ENCODE measurements around the gene TEKT3. TPM values are rescaled to one million over a fixed set of nuclear protein-coding genes. Genes with fewer than 3 reads are reported as not detected.

Gene TEKT3
- polyA plus RNA-seq, 1 donor = 1.0 TPM

GRCh38 chr17:15332338-15332737 lies 9.1 kb downstream of the TEKT3 start:
- WGBS (ENCODE audit: insufficient coverage, low lambda C conversion rate) = 67% methylated on average over 1 of the region's 6 CpGs
- Histone ChIP-seq H3K27ac (ENCODE audit: low read length) (no peak overlapping the region), H3K36me3 (ENCODE audit: control insufficient read depth, insufficient read depth, low read length) (no peaks in the 10 kb centered on the region), H3K4me3 (ENCODE audit: low read length) (no peak overlapping the region), H3K9me3 (ENCODE audit: control insufficient read depth, low read depth, low read length) (no peaks in the 10 kb centered on the region), H3K4me1 (ENCODE audit: control insufficient read depth, insufficient read depth, low read length) (peaks cover 3% of the 10 kb centered on the region), H3K27me3 (ENCODE audit: control insufficient read depth, insufficient read depth, low read length) (no peaks in the 10 kb centered on the region)
- peak in 1 of 2 donors; percentile 46 for DNase-seq

DNA sequence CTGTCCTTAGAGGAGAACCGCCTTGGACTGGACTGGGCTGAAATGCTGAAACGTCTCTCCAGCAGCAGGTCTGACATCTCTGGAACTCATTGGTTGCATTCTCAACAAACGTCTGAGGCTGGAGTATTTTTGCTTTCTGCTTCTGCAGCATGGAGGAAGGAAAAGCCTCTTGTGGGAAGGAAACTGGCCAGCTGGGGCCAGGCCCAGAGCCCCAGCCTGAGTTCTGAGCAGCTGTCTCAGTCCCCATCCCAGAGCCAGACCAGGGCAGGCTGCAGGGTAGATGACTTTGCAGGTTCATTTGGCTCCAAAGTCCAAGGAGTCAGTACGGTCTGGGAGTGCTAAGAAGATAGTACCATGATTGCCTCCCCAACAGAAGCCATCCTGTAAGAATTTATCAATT lies 18.3 kb downstream of the TEKT3 start:
- Histone ChIP-seq H3K4me3 (ENCODE audit: low read length) (no peak overlapping the region), H3K27me3 (ENCODE audit: control insufficient read depth, insufficient read depth, low read length) (no peaks in the 10 kb centered on the region), H3K27ac (ENCODE audit: low read length) (no peak overlapping the region), H3K36me3 (ENCODE audit: control insufficient read depth, insufficient read depth, low read length) (no peaks in the 10 kb centered on the region), H3K4me1 (ENCODE audit: control insufficient read depth, insufficient read depth, low read length) (peaks cover 3% of the 10 kb centered on the region), H3K9me3 (ENCODE audit: control insufficient read depth, low read depth, low read length) (no peaks in the 10 kb centered on the region)
- no CpG with 5 or more reads among the region's 4 CpGs for WGBS (ENCODE audit: insufficient coverage, low lambda C conversion rate)
- peak; percentile 36 to 56 for DNase-seq

GRCh38 chr17:15321556-15322251 lies 19.7 kb downstream of the TEKT3 start:
- Histone ChIP-seq H3K4me1 (ENCODE audit: control insufficient read depth, insufficient read depth, low read length) (peaks cover 3% of the 10 kb centered on the region), H3K27ac (ENCODE audit: low read length) (no peak overlapping the region)

DNA sequence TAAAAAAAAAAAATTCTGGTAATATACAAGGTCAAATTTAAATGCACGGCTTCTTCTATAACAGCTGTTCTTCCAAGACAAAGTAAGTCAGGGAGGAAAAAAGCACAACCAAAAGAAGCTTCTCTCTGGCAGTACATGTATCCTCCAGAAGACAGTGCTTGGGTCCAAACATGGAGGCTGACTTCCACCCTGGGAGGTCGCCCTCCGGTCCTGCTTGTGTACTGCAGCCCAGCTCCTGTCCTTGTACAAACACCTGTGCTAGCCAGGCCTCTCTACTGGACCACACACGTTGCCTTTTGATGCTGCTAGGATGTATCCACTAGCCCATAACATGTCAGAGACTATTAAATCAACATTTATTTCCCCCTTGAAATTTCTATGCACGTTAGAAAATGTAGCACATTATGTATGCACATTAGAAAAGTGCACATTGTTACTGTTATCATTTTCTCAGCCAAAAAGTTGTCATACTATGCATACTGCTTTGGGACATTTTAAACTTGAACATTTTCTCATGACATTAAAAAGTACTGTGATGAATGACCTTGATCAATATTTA lies 21.9 kb downstream of the TEKT3 start:
- Histone ChIP-seq H3K4me1 (ENCODE audit: control insufficient read depth, insufficient read depth, low read length) (peaks cover 3% of the 10 kb centered on the region), H3K27me3 (ENCODE audit: control insufficient read depth, insufficient read depth, low read length) (no peaks in the 10 kb centered on the region), H3K27ac (ENCODE audit: low read length) (no peak overlapping the region), H3K9me3 (ENCODE audit: control insufficient read depth, low read depth, low read length) (no peaks in the 10 kb centered on the region), H3K4me3 (ENCODE audit: low read length) (no peak overlapping the region), H3K36me3 (ENCODE audit: control insufficient read depth, insufficient read depth, low read length) (no peaks in the 10 kb centered on the region)
- DNase-seq = no peak
- WGBS (ENCODE audit: insufficient coverage, low lambda C conversion rate) = 80% methylated on average over 1 of the region's 5 CpGs

More at GRCh38 chr17:15321556-15322251, 19.7 kb downstream of the TEKT3 start:
- Histone ChIP-seq H3K27me3 (ENCODE audit: control insufficient read depth, insufficient read depth, low read length) (no peaks in the 10 kb centered on the region), H3K36me3 (ENCODE audit: control insufficient read depth, insufficient read depth, low read length) (no peaks in the 10 kb centered on the region), H3K4me3 (ENCODE audit: low read length) (no peak overlapping the region), H3K9me3 (ENCODE audit: control insufficient read depth, low read depth, low read length) (no peaks in the 10 kb centered on the region)
- no peak for DNase-seq
- no CpG with 5 or more reads among the region's 6 CpGs for WGBS (ENCODE audit: insufficient coverage, low lambda C conversion rate)

- WGBS (ENCODE audit: insufficient coverage, low lambda C conversion rate) = no CpG with 5 or more reads among the region's 5 CpGs
These were observed 29.4 kb downstream of the TEKT3 start for GRCh38 chr17:15311996-15312395.

GRCh38 chr17:15309793-15310192 lies 31.6 kb downstream of the TEKT3 start:
- Histone ChIP-seq H3K4me3 (ENCODE audit: low read length) (no peak overlapping the region), H3K27ac (ENCODE audit: low read length) (no peak overlapping the region), H3K27me3 (ENCODE audit: control insufficient read depth, insufficient read depth, low read length) (no peaks in the 10 kb centered on the region), H3K9me3 (ENCODE audit: control insufficient read depth, low read depth, low read length) (no peaks in the 10 kb centered on the region), H3K4me1 (ENCODE audit: control insufficient read depth, insufficient read depth, low read length) (peaks cover 2% of the 10 kb centered on the region), H3K36me3 (ENCODE audit: control insufficient read depth, insufficient read depth, low read length) (no peaks in the 10 kb centered on the region)
- 93% methylated on average over 2 of the region's 3 CpGs for WGBS (ENCODE audit: insufficient coverage, low lambda C conversion rate)
- no peak for DNase-seq

More at GRCh38 chr17:15311996-15312395, 29.4 kb downstream of the TEKT3 start:
- no peaks in the 10 kb centered on the region for H3K27me3 ChIP-seq (ENCODE audit: control insufficient read depth, insufficient read depth, low read length)
- H3K4me1 ChIP-seq (ENCODE audit: control insufficient read depth, insufficient read depth, low read length) = no peaks in the 10 kb centered on the region
- no peak overlapping the region for H3K27ac ChIP-seq (ENCODE audit: low read length)
- no peak for DNase-seq
- no peaks in the 10 kb centered on the region for H3K9me3 ChIP-seq (ENCODE audit: control insufficient read depth, low read depth, low read length)
- no peaks in the 10 kb centered on the region for H3K36me3 ChIP-seq (ENCODE audit: control insufficient read depth, insufficient read depth, low read length)
- H3K4me3 ChIP-seq (ENCODE audit: low read length) = no peak overlapping the region

- no peaks in the 10 kb centered on the region for H3K9me3 ChIP-seq (ENCODE audit: control insufficient read depth, low read depth, low read length)
- WGBS (ENCODE audit: insufficient coverage, low lambda C conversion rate) = no CpG with 5 or more reads among the region's 3 CpGs
- H3K36me3 ChIP-seq (ENCODE audit: control insufficient read depth, insufficient read depth, low read length) = no peaks in the 10 kb centered on the region
- no peak overlapping the region for H3K4me3 ChIP-seq (ENCODE audit: low read length)
- H3K27ac ChIP-seq (ENCODE audit: low read length) = no peak overlapping the region
- peaks cover 2% of the 10 kb centered on the region for H3K4me1 ChIP-seq (ENCODE audit: control insufficient read depth, insufficient read depth, low read length)
- DNase-seq = no peak
- H3K27me3 ChIP-seq (ENCODE audit: control insufficient read depth, insufficient read depth, low read length) = no peaks in the 10 kb centered on the region
These were observed 32.2 kb downstream of the TEKT3 start for GRCh38 chr17:15309236-15309635.

DNA sequence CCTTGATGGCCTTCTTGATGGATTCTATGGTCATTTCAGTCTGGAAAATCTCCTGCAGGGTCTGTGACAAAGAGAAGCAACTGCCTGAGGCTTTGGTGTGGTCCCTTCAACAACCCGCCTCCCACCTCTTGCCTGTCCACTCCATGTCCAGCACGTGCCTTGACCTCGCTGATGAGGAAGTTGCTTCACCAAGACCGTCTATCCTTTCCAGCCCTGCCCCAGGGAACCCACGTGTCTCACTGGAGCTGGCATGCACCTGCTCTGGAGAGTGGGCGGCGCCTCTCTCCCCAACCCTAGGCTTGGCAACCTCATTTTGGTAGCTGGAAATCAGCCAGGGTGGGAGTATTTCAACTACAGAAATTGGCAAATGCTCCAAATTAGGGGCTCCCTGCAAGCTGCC lies 32.6 kb downstream of the TEKT3 start:
- no peak overlapping the region for H3K4me3 ChIP-seq (ENCODE audit: low read length)
- H3K36me3 ChIP-seq (ENCODE audit: control insufficient read depth, insufficient read depth, low read length) = no peaks in the 10 kb centered on the region
- H3K9me3 ChIP-seq (ENCODE audit: control insufficient read depth, low read depth, low read length) = no peaks in the 10 kb centered on the region
- no peak overlapping the region for H3K27ac ChIP-seq (ENCODE audit: low read length)
- no CpG with 5 or more reads among the region's 7 CpGs for WGBS (ENCODE audit: insufficient coverage, low lambda C conversion rate)
- H3K4me1 ChIP-seq (ENCODE audit: control insufficient read depth, insufficient read depth, low read length) = peaks cover 2% of the 10 kb centered on the region
- DNase-seq = no peak
- H3K27me3 ChIP-seq (ENCODE audit: control insufficient read depth, insufficient read depth, low read length) = no peaks in the 10 kb centered on the region

DNA sequence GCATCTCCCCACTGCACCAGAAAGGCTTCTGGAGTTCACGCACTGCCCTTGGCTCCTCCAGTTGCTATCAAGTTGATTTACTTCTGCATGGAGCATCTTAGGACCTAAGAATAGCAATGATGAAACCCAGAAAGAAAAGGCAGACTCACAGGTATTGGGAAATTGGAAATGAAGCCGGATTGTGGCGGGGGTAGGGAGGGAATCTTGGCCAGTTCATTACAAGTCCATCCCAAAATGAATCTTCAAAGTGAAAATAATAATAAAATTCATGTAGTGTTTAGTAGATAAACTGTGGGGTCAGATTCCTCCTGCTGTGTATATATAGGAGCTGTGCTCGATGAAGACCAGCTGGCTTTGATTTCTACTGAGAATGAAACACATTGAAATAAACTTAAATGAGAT lies 33.7 kb downstream of the TEKT3 start:
- DNase-seq = no peak
- Histone ChIP-seq H3K9me3 (ENCODE audit: control insufficient read depth, low read depth, low read length) (no peaks in the 10 kb centered on the region), H3K27ac (ENCODE audit: low read length) (no peak overlapping the region), H3K36me3 (ENCODE audit: control insufficient read depth, insufficient read depth, low read length) (no peaks in the 10 kb centered on the region), H3K4me3 (ENCODE audit: low read length) (no peak overlapping the region), H3K4me1 (ENCODE audit: control insufficient read depth, insufficient read depth, low read length) (peaks cover 2% of the 10 kb centered on the region), H3K27me3 (ENCODE audit: control insufficient read depth, insufficient read depth, low read length) (no peaks in the 10 kb centered on the region)
- 0% methylated on average over 1 of the region's 4 CpGs for WGBS (ENCODE audit: insufficient coverage, low lambda C conversion rate)

GRCh38 chr17:15303851-15304250 lies 37.5 kb downstream of the TEKT3 start:
- Histone ChIP-seq H3K27me3 (ENCODE audit: control insufficient read depth, insufficient read depth, low read length) (no peaks in the 10 kb centered on the region), H3K27ac (ENCODE audit: low read length) (no peak overlapping the region), H3K36me3 (ENCODE audit: control insufficient read depth, insufficient read depth, low read length) (no peaks in the 10 kb centered on the region), H3K4me1 (ENCODE audit: control insufficient read depth, insufficient read depth, low read length) (peaks cover 2% of the 10 kb centered on the region), H3K4me3 (ENCODE audit: low read length) (no peak overlapping the region), H3K9me3 (ENCODE audit: control insufficient read depth, low read depth, low read length) (no peaks in the 10 kb centered on the region)
- no peak for DNase-seq
- WGBS (ENCODE audit: insufficient coverage, low lambda C conversion rate) = 80% methylated on average over 2 of the region's 14 CpGs

DNA sequence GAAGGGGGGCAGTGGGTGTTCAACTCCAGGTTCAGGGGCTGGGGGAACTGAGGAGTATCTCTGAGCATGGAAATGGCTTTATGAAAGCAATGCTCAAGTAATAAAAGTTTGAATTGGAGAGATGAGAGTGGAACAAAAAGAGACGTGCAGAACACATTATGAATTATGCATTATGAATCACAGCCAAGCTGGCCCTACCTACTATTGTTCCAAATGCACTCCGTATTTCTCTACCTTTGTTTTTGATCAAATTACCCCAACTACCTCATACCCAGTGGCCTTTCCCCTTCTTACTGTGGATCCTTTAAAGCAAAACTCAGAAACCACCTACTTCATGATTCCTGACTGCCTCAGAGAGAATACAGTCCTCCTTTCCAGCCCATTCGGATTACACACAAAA lies 38.1 kb downstream of the TEKT3 start:
- no peaks in the 10 kb centered on the region for H3K27me3 ChIP-seq (ENCODE audit: control insufficient read depth, insufficient read depth, low read length)
- no peaks in the 10 kb centered on the region for H3K36me3 ChIP-seq (ENCODE audit: control insufficient read depth, insufficient read depth, low read length)
- 100% methylated on average over 1 of the region's 3 CpGs for WGBS (ENCODE audit: insufficient coverage, low lambda C conversion rate)
- peaks cover 2% of the 10 kb centered on the region for H3K4me1 ChIP-seq (ENCODE audit: control insufficient read depth, insufficient read depth, low read length)
- no peak for DNase-seq
- no peak overlapping the region for H3K27ac ChIP-seq (ENCODE audit: low read length)
- H3K4me3 ChIP-seq (ENCODE audit: low read length) = no peak overlapping the region
- H3K9me3 ChIP-seq (ENCODE audit: control insufficient read depth, low read depth, low read length) = no peaks in the 10 kb centered on the region
